Transverse colon (tissue), 4 donors: ENCODE data around the gene RAMP1.

Experiments used
- CTCF ChIP-seq, 5 experiments: fragments of 200-600 bp in 3 of 5; fragments of 450-650 bp in 2 of 5; sonication (generic) in 3 of 5; IDR thresholded peaks; 1 replicate in 2 of 5; 2 replicates in 3 of 5; pipeline ENCODE4 v1.5.1; 2016 to 2017; ENCODE audit warnings: antibody characterized with exemption in 5 of 5, inconsistent platforms in 3 of 5, mild to moderate bottlenecking in 2 of 5, moderate library complexity in 1 of 5
- EP300 ChIP-seq: sonication (generic); formaldehyde crosslinking; IDR thresholded peaks from one replicate; pipeline ENCODE4 v1.6.1; 2017; ENCODE audit warnings: antibody characterized with exemption, low read depth
- POLR2A ChIP-seq: fragments of 450-650 bp; IDR thresholded peaks from one replicate; pipeline ENCODE4 v1.6.1; 2016; ENCODE audit warnings: antibody characterized with exemption, mild to moderate bottlenecking, moderate library complexity
- POLR2AphosphoS5 ChIP-seq, 3 donors: sonication (generic); formaldehyde crosslinking; IDR thresholded peaks; one replicate each; pipeline ENCODE4 v1.6.1; 2016; ENCODE audit warnings: antibody characterized with exemption in 3 of 3

GRCh38 chr2:237931205-237931721 lies 71.8 kb downstream of the RAMP1 start:
- TF ChIP-seq CTCF (IDR thresholded peaks at IDR 0.05) (no peak), EP300 (no peak), POLR2A (no peak), POLR2AphosphoS5 (IDR thresholded peaks at IDR 0.05) (no peak)
